HG03066 (cell line): Measurements from ENCODE around the gene SHISAL1.

ENCODE experiments used
- ATAC-seq: cut with Tn5 transposase; IDR thresholded peaks from one replicate; pipeline ENCODE4 v1.9.1; 2021; ENCODE audit warnings: low read depth; ENCODE audit not compliant: unreplicated experiment

SHISAL1 gene

DNA sequence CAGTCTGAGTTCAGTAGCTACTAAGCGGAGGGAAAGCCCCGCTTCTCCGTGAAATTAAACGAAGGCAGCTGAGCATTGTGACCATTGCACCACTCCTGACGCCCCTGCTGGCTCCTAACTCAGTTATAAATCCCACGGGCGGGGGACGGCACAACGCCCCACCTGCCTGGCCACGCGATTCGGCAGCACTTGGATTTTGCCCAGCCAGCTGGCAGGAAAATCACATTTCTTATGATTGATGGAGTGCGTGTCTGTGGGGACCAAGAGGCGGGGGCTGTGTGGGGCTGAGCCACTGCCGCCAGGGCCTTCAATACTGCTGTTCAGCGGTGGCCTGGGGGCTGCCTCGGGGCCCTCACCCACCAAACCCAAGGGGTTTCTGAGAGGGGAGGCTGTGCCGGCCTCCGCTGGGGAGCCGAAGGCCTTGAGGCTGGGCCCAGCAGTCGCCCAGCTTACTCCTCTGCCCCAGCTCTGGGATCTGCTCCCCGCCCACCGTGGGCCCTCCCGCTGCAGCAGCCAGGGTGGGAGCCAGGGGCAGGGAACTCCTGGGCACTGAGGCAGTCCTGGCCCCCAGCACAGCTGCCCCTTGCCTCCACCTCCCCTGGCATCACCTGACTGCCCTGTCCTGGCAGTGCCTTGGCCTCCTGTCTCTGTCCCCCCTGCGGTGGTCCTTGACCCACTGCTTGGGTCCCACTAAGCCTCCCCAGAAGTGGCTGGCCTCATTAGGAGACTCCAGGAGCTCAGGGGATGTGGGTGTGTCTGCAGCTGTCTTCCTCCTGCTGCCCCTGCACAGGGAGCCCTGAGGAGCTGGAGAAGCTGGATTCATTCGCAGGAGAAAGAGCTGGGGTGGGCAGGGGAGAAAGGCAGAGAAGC is 30.7 kb downstream of the SHISAL1 start:
- no peak for ATAC-seq

- ATAC-seq, result no peak
Measured at GRCh38 chr22:44280665-44281188, 32.0 kb downstream of the SHISAL1 start.

- ATAC-seq, result no peak
Measured at GRCh38 chr22:44279069-44279360, 33.7 kb downstream of the SHISAL1 start.

GRCh38 chr22:44278243-44279068 is 34.3 kb downstream of the SHISAL1 start:
- ATAC-seq, result no peak

GRCh38 chr22:44277386-44278135 is 35.2 kb downstream of the SHISAL1 start:
- no peak for ATAC-seq

DNA sequence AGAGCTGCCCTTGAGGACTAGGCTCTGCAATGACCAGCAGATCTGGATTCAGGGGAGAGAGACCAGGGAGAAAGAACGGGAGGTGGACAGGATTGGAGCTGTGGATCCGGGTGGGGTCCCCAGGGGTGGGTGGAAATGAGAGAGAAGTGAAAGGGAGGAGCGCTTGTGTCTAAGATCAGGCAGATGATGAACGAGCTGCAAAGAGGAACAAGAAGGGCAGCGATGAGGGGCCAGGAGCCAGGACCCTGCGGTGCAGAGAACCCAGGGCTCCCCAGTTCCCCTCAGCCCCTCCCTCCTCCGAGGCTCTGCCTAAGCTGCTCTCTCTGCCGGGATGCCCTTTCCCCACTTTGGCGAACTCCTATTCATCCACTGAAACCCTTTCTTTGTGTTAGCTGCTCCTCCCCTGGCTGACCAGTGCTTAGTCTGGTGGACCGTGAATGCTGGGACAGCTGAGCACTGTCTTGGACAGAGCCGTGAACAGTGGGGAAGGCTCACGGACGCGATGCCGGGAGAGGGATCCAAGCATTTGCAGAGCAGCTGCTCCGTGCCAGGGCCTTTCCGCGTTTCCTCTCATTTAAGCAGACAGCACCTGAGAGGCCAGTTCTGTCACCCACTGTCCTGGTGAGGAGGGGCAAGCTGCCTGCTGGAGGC is 35.9 kb downstream of the SHISAL1 start:
- no peak for ATAC-seq

- ATAC-seq, result no peak
Measured at GRCh38 chr22:44276041-44276440, 36.7 kb downstream of the SHISAL1 start.

DNA sequence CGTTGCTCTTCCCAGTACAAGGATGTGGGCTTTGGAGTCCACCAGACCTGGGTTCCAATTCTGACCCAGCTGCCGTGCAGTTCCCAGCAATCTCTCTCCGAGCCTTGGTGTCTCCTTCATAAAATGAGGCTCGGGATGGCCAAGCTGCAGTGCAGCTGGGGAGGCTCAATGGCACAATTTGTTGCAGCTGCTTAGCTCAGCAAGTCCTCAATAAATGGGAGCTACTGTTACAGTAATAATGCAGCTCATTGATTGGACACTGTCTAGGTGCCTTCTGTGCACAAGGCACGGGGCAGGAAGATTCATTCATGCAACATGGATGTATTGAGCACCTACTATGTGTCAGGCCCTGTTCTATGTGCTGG is 37.1 kb downstream of the SHISAL1 start:
- ATAC-seq, result no peak

- ATAC-seq, result no peak
Measured at GRCh38 chr22:44274918-44275630, 37.7 kb downstream of the SHISAL1 start.

DNA sequence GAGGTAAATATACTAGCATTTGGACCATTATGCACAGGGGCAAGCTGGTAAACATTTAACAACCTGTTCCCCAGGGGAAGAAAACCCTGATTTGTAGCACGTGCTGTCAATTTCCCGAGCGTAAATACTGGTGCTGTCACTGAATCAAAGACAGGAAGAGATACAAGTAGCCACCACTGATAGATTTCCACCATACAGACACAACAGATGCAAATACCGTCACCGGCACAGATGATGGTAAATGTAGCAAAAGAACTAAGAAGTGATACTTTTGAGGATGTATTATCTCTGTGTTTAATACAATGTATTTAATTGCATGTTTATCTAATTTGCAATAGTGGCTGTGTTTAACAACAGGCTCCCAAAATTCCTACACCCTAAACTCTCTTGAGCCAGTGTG is 39.6 kb downstream of the SHISAL1 start:
- no peak for ATAC-seq

- no peak for ATAC-seq
Measured at GRCh38 chr22:44272401-44272771, 40.4 kb downstream of the SHISAL1 start.

DNA sequence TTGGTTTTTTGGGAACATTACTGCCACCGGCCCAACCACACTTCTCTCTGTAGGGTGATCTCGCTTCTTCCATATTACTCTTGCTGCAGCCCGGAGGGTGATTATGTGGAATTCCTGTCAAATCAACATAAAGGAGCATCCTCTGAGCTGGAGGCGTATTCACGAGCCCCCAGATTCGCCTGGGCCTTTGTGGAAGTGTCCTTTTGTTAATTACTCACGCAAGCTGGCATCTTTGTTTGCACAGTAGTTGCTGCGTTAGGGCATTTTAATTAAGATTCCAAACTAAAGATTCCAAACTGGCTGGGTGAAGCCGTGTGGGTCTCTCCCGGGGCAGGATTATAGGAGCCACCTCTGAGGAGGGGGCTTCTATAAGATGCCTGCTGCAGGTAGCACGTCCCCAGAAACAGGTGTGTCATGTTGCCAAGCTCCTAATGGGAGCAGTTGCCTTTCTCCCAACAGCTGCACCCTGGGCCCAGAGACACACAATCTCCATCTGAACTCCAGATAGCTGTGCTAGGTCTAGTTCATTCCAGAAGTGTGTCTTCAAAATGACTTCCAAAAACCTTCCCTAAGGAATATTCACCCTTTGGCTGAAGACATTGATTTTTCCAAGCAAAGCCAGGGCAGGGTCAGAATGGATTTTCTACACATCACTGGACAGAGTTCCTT is 40.9 kb downstream of the SHISAL1 start:
- no peak for ATAC-seq

DNA sequence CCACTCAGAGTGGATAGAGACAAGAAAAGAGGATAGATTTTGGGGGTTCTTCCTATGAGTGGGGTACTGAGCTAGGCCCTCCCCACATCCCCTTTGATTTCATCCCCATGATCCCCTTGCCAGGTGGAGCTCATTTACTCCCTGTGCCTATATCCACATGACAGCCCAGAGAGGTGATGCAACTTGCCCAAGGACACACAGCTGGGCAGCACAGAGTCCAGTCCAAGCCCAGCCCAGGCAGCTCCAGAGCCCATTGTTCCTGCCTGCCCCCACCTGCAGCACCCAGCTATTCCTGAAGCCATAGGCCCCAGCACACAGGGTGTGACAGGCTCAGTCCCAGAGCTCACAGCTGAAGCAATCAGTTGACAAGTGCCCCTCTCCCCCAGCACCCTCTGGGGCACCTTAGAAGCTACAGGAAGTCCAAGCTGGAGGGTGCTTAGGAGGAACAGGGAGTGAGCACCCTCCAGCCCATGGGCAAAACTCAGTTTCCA is 41.7 kb downstream of the SHISAL1 start:
- ATAC-seq, result no peak

- no peak for ATAC-seq
Measured at GRCh38 chr22:44270556-44270880, 42.2 kb downstream of the SHISAL1 start.

- no peak for ATAC-seq
Measured at GRCh38 chr22:44269757-44270555, 42.8 kb downstream of the SHISAL1 start.

- no peak for ATAC-seq
Measured at GRCh38 chr22:44269117-44269498, 43.6 kb downstream of the SHISAL1 start.

DNA sequence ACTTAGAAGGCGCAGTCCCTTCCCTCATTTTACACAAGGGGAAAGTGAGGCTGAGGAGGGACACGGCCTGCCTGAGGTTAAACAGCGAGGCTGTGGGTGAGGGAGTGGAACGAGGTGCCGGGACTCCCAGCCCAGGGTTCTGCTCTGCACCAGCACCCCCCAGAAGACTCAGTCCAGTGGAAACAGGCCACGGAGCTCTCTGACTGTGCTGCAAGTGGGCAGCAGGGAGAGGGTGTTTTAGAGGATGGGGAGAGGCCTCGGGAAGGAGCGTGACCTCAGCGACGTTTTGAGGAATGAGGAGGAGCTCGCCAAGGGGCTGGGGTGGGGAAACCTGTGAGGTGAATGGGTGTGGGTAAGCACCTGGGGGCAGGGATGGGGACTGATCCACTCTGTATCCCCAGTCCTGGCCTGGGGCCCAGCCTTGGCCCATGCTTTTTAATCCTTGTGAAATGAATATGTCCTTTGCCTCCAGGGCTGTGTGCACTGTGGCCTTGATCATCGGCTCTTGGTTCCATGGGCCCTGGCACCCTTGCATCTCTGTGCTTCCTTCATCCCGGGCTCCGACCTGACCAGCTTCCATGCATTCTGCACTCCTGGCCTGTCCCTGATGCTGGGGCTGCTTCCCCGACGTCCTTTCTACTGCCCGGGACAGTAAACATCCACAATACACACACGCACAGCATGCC is 44.2 kb downstream of the SHISAL1 start:
- no peak for ATAC-seq

- no peak for ATAC-seq
Measured at GRCh38 chr22:44267856-44268255, 44.9 kb downstream of the SHISAL1 start.
